Chondrocyte (in vitro differentiated cells): ENCODE results near the gene SESN2. TPM values are rescaled to one million over a fixed set of nuclear protein-coding genes. Genes with fewer than 3 reads are reported as not detected.

ENCODE experiments used
- DNase-seq: peaks from one replicate; pipeline ENCODE4 v3.0.0; 2021; ENCODE audit warnings: mixed read lengths, low spot score
- H3K27ac Mint-ChIP-seq: one replicate; pipeline ENCODE4 v1.8.0; 2021; ENCODE audit warnings: mild to moderate bottlenecking, moderate library complexity, mixed read lengths; ENCODE audit not compliant: unreplicated experiment
- H3K27me3 Mint-ChIP-seq: 2 replicates; pipeline ENCODE4 v1.8.0; 2021; ENCODE audit warnings: low read depth, mixed read lengths
- H3K36me3 Mint-ChIP-seq: 2 replicates; pipeline ENCODE4 v1.8.0; 2021; ENCODE audit warnings: low read depth, mixed read lengths
- H3K4me1 Mint-ChIP-seq: 2 replicates; pipeline ENCODE4 v1.8.0; 2021; ENCODE audit warnings: low read depth, mild to moderate bottlenecking, mixed read lengths
- H3K4me3 Mint-ChIP-seq: one replicate; pipeline ENCODE4 v1.8.0; 2021; ENCODE audit warnings: mild to moderate bottlenecking, moderate library complexity, mixed read lengths; ENCODE audit not compliant: unreplicated experiment
- H3K9me3 Mint-ChIP-seq: 2 replicates; pipeline ENCODE4 v1.8.0; 2021; ENCODE audit warnings: low read depth, mixed read lengths
- CTCF ChIP-seq: fragments of 200-600 bp; sonication (generic); IDR thresholded peaks from 2 replicates; pipeline ENCODE4 v1.5.0; 2021; ENCODE audit warnings: antibody characterized with exemption, mild to moderate bottlenecking, moderate library complexity
- total RNA-seq: library from RNA; stranded (reverse); gene quantifications from 3 replicates; pipeline ENCODE4 v1.2.1, GENCODE V29; 2021

SESN2 gene
- total RNA-seq, 1 donor from 2014 or later = 54.7 TPM

- Mint-ChIP-seq H3K4me3 (no peak overlapping the region), H3K4me1 (peaks cover 22% of the 10 kb centered on the region), H3K27ac (no peak overlapping the region), H3K9me3 (no peaks in the 10 kb centered on the region), H3K36me3 (peaks cover 31% of the 10 kb centered on the region), H3K27me3 (no peaks in the 10 kb centered on the region)
- no peak for TF ChIP-seq CTCF
- peak; percentile 91 for DNase-seq
Measured at GRCh38 chr1:28272215-28272852, 13.0 kb downstream of the SESN2 start.

GRCh38 chr1:28273216-28273860 lies 14.0 kb downstream of the SESN2 start:
- Mint-ChIP-seq H3K4me3 (no peak overlapping the region), H3K9me3 (no peaks in the 10 kb centered on the region), H3K27me3 (no peaks in the 10 kb centered on the region), H3K27ac (peak overlapping the region; percentile 41), H3K36me3 (peaks cover 39% of the 10 kb centered on the region), H3K4me1 (peaks cover 12% of the 10 kb centered on the region)
- DNase-seq = no peak
- TF ChIP-seq CTCF = no peak

GRCh38 chr1:28278763-28279162 lies 19.4 kb downstream of the SESN2 start:
- peaks cover 50% of the 10 kb centered on the region for H3K36me3 Mint-ChIP-seq

GRCh38 chr1:28279721-28280120 lies 20.4 kb downstream of the SESN2 start:
- Mint-ChIP-seq H3K27ac (no peak overlapping the region), H3K27me3 (no peaks in the 10 kb centered on the region), H3K4me1 (no peaks in the 10 kb centered on the region), H3K36me3 (peaks cover 46% of the 10 kb centered on the region), H3K9me3 (no peaks in the 10 kb centered on the region), H3K4me3 (no peak overlapping the region)
- DNase-seq = no peak
- TF ChIP-seq CTCF = no peak

More at GRCh38 chr1:28278763-28279162, 19.4 kb downstream of the SESN2 start:
- DNase-seq = no peak
- Mint-ChIP-seq H3K4me1 (no peaks in the 10 kb centered on the region), H3K27ac (peak overlapping the region; percentile 4), H3K27me3 (no peaks in the 10 kb centered on the region), H3K9me3 (no peaks in the 10 kb centered on the region), H3K4me3 (no peak overlapping the region)
- no peak for TF ChIP-seq CTCF

- TF ChIP-seq CTCF = no peak
- no peak overlapping the region for H3K4me3 Mint-ChIP-seq
- no peak for DNase-seq
- no peaks in the 10 kb centered on the region for H3K4me1 Mint-ChIP-seq
- no peaks in the 10 kb centered on the region for H3K9me3 Mint-ChIP-seq
- H3K27me3 Mint-ChIP-seq = no peaks in the 10 kb centered on the region
- peaks cover 40% of the 10 kb centered on the region for H3K36me3 Mint-ChIP-seq
- H3K27ac Mint-ChIP-seq = peak overlapping the region; percentile 22
Measured at GRCh38 chr1:28280501-28280900, 21.2 kb downstream of the SESN2 start.
